Measurements from ENCODE around the gene LCTL. TPM values are rescaled to one million over a fixed set of nuclear protein-coding genes. Genes with fewer than 3 reads are reported as not detected.

The LCTL gene
- total and polyA plus RNA-seq, 2 of the 8 experiments (the other 6 are each of a cell fraction or from before 2014, with no cell fraction given), result 5.5 to 6.2 TPM

DNA sequence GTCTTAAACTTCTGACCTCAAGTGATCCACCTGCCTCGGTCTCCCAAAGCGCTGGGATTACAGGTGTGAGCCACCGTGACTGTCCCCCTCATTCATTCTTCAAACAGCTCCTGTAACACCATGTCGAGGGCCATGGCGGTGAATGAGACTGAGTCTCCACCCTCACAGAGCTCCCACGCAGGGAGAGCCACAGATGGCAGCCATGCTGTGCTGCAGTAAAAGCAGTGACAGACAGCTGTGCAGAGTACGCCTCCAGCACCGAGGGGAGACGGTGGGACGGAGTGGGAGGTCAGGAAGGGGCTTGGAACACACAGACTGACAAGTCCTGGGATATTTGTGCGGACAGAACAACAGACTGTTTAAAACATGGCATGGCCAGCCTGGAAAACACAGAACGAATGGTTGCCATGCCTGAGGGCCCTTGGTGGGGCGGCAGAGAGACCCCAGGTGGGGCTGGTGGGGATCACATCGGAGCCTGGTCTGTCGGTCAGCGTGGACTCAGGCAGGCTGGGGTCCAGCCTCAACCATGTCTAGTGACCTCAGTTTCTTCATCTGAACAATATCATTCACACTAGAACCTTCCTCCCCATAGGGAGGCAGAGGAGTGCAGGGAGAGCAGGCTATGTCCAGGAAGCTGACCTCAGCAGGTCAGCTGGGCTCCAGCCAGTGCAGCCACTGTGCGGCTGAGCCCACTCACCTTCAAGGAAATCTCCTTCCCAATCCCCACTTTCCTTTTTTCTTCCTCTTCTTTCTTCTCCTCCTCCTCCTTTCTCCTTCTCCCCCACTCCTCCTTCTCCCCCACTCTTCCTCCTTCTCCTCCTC, 20.6 kb upstream of the LCTL start:
- Histone ChIP-seq H3K23me2 (ENCODE audit: low read depth, low read length) (no peaks in the 10 kb centered on the region; the same call in 1 of the 2 replicates), H3K4me2 (ENCODE audit: insufficient read depth in 1 of 2, low read depth in 2 of 2, low read length in 2 of 2) (no peak overlapping the region), H3K9ac (replicated peaks in 1 of 4; ENCODE audit: extremely low read depth in 1 of 4, low read depth in 3 of 4, low read length in 3 of 4) (no peak overlapping the region), H3K4me3 (ENCODE audit: extremely low read depth in 1 of 4, insufficient read depth in 2 of 4, low read depth in 3 of 4, low read length in 4 of 4) (no peak overlapping the region), H4K8ac (ENCODE audit: extremely low read depth, insufficient read depth, low read length) (no peak overlapping the region; the same call in 1 of the 2 replicates), H2BK12ac (ENCODE audit: low read depth, low read length) (0 out of 2 replicates have a peak overlapping the region, but pooled peaks have one; percentile 33), H3K14ac (ENCODE audit: insufficient read length) (no peak overlapping the region), H3K18ac (ENCODE audit: extremely low read depth, low read length) (peak overlapping the region; percentile 20), H3K4me1 (replicated peaks in 1 of 4; ENCODE audit: control insufficient read depth in 3 of 4, insufficient read depth in 4 of 4, low read length in 3 of 4) (peaks cover 0 to 5% (median 3%) of the 10 kb centered on the region in 4 experiments; a peak in 4 of 7 replicates), H4K91ac (replicated peaks; ENCODE audit: insufficient read length, low read length) (peak overlapping the region; percentile 60), H3K36me3 (ENCODE audit: control insufficient read depth in 2 of 4, insufficient read depth in 4 of 4, low read length in 3 of 4) (no peaks in the 10 kb centered on the region), H2BK15ac (ENCODE audit: low read length) (peak overlapping the region; percentile 11), H3K23ac (ENCODE audit: insufficient read length) (no peak overlapping the region), H2BK5ac (ENCODE audit: low read depth, low read length) (peak overlapping the region; percentile 30; the same call in 1 of the 2 replicates), H3K4ac (replicated peaks; ENCODE audit: insufficient read length, low read depth, low read length) (peak overlapping the region; percentile 57), H2BK120ac (replicated peaks; ENCODE audit: low read depth, low read length) (peak overlapping the region; percentile 10), H3K27ac (ENCODE audit: low read depth, low read length) (no peak overlapping the region), H3K79me2 (ENCODE audit: control insufficient read depth in 1 of 2, insufficient read depth in 2 of 2, low read length in 2 of 2) (no peaks in the 10 kb centered on the region), H2BK20ac (ENCODE audit: low read length) (peak overlapping the region; percentile 90; the same call in 1 of the 2 replicates), H3K9me3 (ENCODE audit: insufficient read depth in 2 of 2, low read depth in 1 of 2, low read length in 1 of 2) (no peaks in the 10 kb centered on the region), H2AK5ac (ENCODE audit: low read depth, low read length) (0 out of 2 replicates have a peak overlapping the region, but pooled peaks have one; percentile 10), H3K56ac (replicated peaks; ENCODE audit: insufficient read length, low read depth, low read length) (no peak overlapping the region), H3K27me3 (replicated peaks in 1 of 4; ENCODE audit: control insufficient read depth in 3 of 4, extremely low read depth in 1 of 4, insufficient read depth in 3 of 4, low read length in 3 of 4) (0 out of 7 replicates have a peak, but pooled peaks cover 0 to 2% (median 0%) of the 10 kb centered on the region in 4 experiments), H2AFZ (ENCODE audit: low read length) (0 out of 2 replicates have a peak overlapping the region, but pooled peaks have one; percentile 41), H4K5ac (ENCODE audit: insufficient read length, low read depth, low read length) (peak overlapping the region; percentile 51), H4K20me1 (replicated peaks in 1 of 2; ENCODE audit: control insufficient read depth in 1 of 2, insufficient read depth in 2 of 2, low read length in 2 of 2) (no peaks in the 10 kb centered on the region), H3K79me1 (ENCODE audit: low read depth, low read length) (no peaks in the 10 kb centered on the region)
- ChIA-PET CTCF (ENCODE audit: partially characterized antibody) (interaction anchor here (0.6 to 2.7 kb wide), 8 partner anchors 8 to 731 kb away, joined by 3 to 11 read pairs (median 4); no protein-coding TSS in a partner anchor), POLR2A (ENCODE audit: partially characterized antibody) (interaction anchor here (0.5 to 1.6 kb wide), 3 partner anchors 21 to 208 kb away, joined by 3 to 7 read pairs (median 3); partner anchors contain the start of genes LCTL and ZWILCH)
- WGBS, 2 experiments (ENCODE audit: extremely low coverage in 1 of 2, insufficient coverage in 1 of 2, insufficient read length in 1 of 2, insufficient replicate concordance in 2 of 2, low coverage in 1 of 2, low lambda C conversion rate in 2 of 2, missing lambda C conversion rate in 1 of 2), result 83% methylated on average over 17 of the region's 17 CpGs; no CpG with 5 or more reads in 1 of the 2 experiments
- no peak for DNase-seq (ENCODE audit: low read depth in 1 of 2, low spot score in 2 of 2)
- FAIRE-seq, result no peak
- no peak for TF ChIP-seq YY1 (IDR thresholded peaks at IDR 0.05; ENCODE audit: low read depth, low read length)
- TF ChIP-seq FOSL1 (IDR thresholded peaks at IDR 0.05; ENCODE audit: insufficient read depth, low read depth, low read length), result no peak

All from H1 (cell line).